Glomerular visceral epithelial cell (primary cell): Measurements from ENCODE around the gene OAT.

Experiments used
- DNase-seq: peaks from one replicate; pipeline ENCODE4 v3.0.0-alpha.2; 2016; ENCODE audit errors: extremely low spot score

OAT gene

DNA sequence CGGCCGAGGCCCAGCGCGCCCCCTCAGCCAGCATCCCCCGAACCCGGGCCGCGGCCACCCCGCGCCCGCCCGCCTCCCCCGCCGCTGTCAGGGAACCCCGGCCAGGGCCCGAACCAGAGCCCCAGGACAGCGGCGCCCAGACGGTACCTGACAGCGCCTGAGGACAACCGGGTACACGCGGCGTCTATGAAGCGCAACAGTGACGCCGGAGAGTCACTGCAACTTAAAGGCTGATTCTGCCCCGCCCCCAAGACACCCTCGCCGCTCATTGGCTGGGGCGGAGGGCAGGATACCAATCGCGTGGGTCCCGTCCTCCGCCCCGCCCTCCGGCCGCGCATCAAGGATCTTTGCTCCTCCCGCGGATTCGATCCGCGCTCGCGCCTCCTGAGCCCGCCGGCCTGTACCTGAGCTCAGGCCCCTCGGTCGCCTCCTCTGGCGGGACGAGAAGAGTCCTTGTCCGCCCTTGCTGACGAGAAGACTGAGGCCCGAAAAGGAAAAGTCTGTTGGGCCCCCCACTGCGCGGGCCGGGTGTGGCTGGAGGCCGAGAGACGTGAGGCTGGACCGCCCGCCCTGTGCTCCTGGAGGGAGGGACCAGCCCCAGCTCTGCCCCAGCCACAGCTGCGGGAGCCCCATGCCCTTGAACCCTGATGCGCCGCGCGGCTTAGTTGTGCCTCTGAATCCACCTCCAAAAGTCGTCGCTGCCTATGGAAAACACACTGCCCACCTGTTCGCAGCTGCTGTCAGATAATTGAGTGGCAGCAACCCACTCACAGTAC, at the start of gene OAT:
OAT (minus strand) TSS at position 198 of the 776 bp plus-strand sequence. CDS start 6,752 bp downstream, outside the sequence.
- DNase-seq = peak; percentile 96

DNA sequence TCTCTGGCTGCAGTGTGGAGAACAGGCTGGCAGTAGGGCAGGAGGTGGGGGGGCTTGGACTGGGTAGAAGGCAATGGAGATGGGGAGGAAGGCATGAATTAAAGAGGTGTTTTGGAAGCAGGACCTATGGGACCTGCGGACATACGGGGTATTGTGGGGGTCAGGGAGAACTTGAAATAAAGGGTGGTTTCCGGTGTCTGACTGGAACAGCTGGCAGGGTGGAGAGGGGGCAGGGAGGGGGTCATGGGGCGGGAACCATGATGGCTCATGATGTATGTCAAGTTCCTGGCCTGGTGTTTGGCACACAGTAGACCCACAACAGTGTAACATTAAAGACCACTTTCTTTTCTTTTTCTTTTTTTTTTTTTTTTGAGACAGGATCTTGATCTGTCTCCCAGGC, 48.4 kb upstream of the OAT start:
- DNase-seq = no peak

DNA sequence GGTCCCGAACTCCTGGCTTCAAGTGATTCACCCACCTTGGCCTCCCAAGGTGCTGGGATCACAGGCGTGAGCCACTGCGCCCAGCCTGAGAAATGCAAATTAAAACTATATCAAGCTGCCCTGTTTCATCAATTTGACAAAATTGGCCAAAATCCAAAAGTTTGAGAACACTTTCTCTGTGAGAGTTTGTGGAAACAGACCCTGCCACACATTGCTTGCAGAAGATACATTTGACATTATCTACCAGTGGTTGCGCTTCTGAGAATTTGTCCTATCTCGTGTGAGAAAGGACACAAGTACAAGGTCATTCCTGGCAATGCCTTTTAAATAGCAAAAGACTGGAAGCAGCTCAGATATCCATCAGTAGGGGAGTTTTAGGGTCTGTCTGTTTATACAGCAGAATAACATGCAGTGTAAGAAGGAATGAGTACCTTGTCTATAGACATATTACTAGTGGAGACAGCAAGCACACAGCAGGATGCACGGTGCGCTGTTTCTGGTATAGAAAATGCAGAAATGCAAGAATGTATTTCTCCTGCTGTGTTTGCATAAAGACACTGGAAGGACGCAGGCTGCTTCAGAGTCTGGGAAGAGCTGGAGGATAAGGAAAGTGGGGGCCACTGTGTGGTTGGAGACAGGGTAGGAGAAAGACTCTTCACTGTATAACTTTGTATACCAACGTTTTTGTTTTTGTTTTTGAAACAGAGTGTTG, 47.2 kb upstream of the OAT start:
- DNase-seq = no peak

DNA sequence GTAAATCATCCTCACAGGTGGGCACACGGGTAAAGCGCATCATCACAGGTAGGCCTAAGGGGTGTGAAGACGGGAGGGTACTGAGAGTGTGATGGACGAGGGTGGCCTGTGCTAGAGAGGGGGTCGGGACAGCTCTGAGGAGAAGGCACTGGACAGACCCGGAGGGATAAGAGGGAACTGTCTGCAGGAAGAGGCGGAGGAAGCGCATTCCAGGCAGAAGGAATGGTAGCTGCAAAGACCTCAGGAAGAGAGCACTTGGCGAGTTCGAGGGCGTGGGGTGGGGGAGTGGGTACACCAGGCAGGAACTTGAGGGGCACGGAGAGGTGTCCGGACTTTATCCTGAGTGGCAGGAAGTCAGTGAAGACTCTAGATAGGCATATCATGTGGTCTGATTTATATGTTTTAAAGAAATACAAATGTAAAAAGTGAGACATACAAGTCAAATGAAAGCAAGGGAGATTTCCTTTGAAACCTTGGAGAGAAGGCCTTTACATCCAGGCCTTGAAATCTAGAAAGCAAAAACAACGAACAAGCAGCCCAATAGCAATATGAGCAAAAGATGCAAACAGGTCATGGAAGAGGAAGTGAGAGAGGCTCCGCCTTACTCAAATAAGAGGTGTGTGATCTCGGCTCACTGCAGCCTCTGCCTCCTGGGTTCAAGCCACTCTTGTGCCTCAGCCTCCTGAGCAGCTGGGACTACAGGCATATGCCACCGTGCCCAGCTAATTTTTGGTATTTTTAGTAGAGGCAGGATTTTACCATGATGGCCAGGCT, 46.5 kb upstream of the OAT start:
- no peak for DNase-seq

DNA sequence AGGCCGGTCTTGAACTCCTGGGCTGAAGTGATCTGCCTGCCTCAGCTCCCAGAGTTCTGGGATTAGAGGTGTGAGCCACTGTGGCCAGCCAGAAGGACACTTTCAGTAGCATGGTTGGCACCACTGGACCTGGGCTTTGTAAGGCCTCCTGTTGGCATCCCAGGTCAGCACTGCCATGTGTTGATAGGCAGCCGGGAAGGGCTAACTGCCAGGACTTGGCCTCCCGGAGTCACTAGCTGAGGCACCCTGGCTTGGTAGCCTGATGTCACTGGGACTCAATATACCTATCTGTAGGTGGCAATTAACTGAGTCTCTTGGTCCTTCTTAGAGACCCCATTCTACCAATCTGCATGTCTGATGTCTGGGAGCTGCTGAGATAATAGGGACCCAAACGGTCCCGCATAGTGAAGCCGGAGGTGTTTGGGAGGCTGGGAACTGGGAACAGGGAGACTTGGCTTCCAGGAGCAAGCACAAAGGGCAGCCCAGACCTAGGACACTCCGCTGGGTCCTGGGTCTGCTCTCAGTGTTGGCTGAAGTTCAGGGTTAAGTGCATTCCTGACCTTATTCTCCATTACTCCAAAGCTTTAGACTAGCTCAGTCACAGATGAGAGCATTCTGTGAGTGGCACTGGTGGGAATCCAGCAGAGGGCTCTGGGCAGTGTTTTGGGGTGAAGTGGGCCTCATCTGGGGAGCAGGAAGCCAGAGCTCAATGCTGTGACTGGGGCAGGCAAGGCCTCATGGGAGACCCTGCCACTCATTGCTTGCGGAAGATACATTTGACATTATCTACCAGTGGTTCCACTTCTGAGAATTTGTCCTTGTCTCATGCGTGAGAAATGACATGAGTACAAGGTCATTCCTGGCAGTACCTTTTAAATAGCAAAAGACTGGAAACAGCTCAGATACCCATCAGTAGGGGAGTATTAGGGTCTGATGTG, 45.6 kb upstream of the OAT start:
- DNase-seq = no peak

DNA sequence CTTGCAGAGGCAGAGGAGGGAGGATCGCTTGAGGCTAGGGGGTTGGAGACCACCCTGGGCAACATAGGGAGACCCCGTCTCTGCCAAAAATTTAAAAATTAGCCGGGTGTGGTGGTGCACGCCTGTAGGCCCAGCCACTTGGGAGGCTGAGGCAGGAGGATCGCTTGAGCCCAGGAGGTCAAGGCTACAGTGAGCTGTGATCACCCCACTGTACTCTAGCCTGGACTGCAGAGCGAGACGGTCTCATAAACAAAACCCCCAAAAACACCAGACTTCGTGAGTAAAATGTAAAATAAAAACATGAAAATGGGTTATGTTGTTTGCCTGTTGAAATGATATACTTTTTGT, 43.6 kb upstream of the OAT start:
- no peak for DNase-seq

DNA sequence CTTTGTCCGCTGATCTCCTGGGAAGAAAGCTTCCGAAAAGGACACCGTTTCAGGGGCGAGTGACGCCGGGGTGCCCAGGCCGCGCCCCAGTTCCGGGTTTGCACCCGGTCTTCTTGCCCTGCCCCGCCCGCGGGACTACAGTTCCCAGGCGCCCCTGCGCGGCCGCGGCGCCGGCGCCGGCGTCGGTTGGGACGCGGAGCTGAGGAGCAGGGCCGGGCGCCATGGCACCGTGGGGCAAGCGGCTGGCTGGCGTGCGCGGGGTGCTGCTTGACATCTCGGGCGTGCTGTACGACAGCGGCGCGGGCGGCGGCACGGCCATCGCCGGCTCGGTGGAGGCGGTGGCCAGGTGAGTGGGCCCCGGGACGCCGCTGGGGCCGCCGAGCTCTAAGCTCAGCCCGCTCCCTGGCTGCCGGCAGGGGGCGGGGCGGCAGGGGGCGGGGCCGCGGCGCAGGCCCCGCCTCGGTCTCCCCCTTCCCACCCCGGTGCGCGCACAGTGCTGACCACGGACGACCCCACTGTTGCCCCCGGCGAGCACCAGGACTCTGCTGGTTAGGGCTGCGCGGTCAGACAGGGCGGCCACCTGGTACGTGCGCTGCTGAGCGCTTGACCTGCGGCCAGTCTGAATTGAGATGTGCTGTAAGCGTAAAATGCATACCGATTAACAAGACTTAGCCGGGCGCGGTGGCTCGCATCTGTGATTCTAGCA, 43.1 kb upstream of the OAT start, which contains the start of gene LHPP:
LHPP (plus strand) TSS at position 182 of the 706 bp plus-strand sequence; CDS start at position 222, 40 bp downstream.
- DNase-seq = peak; percentile 81

DNA sequence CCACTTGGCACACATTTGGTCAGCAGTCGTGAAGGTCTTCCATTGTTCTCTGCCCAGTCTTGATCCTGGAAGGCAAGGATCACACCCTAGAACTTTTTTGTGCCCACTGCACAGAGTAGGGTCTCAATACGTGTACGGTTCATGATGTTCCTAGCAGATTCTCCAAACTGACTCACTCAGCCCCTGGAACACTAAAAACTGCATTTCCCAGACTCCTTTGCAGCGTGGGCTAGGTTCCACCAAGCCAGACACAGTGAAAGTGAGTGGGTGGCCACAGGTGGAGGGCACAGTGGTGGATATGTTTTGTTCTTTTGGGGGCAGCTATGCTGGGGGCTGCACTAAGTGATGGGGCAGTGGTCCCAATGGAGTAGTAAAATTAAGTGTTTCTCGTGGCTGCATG, 41.4 kb upstream of the OAT start:
- no peak for DNase-seq

DNA sequence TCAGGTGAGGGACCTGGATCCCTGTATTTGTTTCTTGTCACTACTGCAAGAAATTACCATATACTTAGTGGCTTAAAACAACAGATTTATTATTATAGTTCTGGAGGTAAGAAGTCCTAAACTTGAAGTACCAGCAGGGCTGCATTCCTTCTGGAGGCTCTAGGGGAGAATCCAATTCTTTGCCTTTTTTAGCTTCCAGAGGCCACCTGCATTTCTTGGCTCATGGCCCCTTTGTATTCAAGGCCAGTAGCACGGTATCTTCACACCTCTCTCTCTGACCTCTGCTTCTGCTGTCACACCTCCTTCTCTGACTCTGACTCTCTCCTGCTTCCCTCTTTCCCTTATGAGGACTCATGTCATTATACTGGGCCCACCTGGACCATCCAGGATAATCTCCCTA, 40.7 kb upstream of the OAT start:
- no peak for DNase-seq

DNA sequence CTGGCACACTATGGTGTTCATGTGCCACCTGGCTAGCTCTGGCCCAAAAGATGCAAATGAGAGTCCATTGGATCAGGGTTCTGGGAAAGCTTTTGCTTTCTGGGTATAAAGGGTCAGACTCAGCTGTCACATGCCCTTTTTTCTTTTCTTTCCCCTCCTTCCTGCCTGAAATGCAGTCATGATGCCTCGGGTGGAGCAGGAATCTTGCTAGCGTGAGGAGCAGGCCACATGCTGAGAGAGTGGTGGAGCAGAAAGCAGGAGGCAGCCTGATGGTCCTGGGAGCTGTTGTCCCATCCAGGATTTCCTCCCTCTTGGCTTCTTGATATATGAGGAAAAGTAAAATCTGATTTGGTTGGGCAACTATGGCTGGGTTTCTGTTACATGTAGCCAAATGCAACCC, 40.2 kb upstream of the OAT start:
- no peak for DNase-seq

DNA sequence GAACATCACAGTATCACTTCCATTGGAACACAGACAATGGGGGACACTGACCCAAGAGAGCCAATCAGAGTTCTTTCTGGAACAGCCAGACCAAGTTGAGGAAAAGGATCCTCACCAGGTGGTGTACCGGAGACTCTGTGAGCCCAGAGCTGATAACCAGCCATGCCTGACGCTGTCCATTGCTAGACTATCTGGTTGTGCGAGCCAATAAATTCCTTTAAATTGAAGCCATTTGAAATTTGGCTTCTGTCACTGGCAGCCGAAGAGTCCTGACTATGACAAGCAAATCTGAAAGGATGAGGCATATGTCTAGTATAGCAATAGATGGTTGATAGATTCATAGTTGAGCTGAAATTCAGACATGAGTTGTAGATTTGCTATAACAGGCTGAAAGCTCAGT, 39.8 kb upstream of the OAT start:
- DNase-seq = no peak

DNA sequence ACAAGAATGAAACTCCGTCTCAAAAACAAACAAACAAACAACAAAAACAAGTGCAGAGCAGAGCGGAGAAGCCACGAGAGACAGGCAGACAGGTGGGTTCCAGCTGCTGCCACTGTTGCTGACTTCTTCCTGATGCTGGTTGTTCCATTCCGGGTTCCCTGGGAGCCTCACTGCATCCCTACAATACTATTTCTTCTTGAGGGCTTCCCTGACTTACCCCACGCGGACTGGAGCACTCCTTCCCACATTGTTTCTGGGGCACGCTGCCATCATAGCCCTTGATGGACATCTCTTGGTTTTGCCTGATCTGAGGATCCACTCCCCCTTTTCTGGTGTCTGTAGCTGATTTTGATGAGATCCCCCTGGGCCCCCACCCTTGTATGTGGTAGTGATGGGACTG, 36.7 kb upstream of the OAT start:
- DNase-seq = no peak

DNA sequence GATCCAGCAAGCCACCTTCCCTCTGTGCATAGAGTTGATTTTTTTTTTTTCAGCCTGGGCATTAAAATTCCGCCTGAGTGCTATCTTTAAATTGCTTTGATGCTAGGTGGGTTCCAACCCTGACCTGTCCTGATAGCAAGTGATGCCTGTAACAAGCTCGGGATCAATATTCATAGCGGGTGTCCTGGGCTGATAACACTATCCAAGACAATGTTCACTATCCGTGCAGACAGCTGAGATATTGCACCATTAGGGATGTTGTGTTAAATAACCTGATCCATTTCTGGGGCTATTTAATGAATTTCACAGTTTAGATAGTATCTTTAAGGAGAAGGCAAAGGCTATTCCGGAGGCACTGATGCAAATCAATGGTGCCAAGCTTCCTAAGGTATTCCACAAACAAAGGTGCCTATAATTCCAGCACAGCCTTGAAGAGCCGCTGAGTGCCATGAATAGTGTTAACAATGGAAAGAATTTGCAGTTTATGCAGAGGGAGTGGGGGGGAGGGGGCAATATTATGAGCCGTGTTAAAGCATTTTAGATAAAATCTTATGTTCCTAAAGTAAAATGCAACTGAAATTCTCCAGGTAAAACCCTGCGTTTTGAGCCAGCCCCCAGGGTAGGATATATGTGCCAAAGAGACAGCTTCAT, 35.4 kb upstream of the OAT start:
- DNase-seq = no peak

DNA sequence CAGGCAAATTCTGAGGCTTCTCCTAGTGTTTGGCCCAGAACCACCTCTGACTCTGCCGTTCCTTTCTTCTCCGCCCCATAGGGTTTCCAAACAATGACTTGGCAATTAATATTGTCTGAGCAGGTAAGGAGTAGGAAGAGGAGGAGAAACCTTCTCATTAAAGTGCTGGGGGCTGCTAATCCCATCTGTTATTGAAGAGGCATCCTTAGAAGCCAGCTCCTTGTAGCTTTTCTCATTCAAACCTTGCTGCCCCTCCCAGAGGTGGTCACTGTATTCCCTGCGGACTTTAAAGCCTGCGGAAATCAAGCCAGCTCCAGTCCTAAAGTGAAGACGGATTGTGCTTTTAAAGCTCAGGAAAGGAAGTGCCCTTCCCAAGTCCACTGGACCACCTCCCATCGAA, 32.6 kb upstream of the OAT start:
- DNase-seq = no peak

DNA sequence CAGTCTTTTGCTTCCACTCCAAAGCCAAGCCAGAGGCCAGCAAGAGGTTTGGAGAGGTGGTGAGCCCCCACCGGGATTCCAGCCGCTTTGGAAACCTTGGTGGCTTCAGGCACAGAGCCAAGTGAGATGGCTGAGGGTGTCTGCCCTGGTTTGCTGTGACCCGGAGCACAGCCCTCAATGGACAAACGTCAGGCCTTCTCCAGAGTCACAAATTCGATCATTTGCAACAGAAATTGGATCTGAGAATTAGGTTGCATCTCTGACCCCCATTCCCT, 32.0 kb upstream of the OAT start:
- no peak for DNase-seq

DNA sequence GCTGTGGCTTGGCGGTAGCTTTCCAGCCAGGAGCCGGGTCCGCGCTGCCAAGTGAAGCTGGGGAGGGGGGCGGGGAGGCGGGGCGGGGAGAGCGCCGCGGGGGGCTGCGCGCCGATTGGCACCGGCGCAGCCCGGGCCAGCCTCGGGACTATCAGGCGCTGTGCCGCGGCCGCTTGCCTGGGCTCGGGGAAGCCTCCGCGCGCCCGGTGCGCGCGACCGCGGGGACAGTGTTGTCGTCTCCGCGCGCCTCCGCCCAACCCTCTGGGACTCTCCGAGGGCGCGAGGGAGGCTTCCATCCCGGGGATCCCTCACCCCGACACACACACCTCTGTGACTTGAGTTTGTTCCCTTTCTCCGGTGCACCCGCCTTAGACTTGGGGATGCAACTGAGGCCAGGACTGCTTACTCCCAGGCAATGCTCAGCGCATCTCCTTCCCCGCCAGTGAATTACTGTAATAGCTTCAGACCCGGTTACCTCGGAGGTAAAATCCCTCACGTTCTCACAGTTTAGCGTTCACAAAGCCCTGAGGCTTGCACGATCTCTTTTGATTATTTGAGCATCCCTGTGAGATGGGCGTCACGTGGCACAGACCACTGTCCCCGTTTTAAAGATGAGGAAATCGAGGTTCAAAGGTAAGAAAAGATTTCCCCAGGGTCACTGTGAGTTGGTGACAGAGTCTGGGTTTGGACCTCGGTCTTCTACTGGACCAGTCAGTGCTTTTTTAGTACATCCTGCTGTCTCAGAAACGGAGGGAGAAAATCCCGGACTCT, 31.5 kb upstream of the OAT start, which contains the start of gene NKX1-2:
NKX1-2 (minus strand) TSS at position 24 of the 771 bp plus-strand sequence. CDS start 92 bp downstream, outside the sequence.
- no peak for DNase-seq

DNA sequence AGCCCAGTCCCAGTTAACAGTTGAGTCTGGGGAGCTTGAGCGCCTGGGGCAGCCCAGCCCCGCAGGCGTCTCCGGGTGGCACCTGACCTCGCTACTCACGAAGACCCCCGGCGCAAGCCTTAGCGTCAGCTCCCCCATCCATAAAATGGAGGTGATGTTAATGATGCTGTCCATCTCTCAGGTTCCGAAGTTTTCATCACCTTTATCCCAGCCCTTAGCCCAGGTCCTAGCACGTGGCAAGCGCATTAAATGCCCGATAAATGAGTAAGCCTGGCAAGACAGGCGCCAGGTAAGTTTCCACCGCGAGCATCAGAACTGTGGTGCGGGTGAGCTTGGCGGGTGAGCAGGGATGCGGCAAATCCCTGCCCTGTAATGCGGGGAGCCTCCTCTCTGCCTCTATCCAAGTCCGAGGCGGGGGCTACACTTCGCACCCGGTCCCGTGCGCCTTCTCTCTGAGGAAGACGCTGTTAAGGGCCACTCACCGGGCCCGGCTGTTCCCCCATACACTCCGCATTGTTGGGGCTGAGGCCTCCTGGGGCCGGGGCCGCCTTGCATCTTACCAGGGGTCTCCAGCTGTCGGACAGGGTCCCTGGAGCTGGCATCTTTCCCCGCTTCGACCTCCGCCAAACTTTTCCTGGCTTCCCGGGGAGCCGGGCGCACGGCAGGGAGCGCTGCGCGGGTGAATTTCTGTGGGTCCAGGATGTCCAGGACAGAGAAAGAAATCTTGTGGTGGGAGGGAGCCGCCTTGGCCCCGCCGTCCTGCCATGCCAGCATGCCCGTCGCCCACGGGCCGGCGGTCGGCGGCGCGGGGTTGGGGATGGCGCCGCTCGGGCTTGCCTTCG, 30.7 kb upstream of the OAT start:
- DNase-seq = no peak

DNA sequence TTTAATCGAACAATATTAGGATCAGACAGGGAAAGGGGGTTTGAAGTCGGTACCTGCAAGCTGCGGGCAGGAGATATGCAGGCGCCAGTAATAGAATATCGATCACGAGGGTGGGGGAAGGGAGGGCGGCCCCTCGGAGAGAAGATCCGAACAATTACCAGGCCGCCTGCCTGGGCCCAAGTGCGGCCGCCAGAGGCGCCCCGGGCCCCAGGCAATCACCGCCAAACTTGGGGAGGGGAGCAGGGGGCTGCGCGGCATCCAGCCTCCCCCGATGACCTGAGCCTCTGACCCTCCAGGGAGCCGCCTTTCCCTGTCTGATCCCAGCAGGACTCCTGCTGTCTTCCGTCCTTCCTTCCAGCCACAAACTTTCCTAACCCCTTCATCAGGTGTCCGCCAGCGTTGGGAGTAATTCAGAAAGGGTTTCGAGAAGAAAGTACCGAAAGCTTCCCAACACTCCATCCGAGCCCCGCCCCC, 30.0 kb upstream of the OAT start:
- DNase-seq = no peak
